CD4-positive, alpha-beta T cell (primary cell): Measurements from ENCODE around the gene SLX4. TPM values are rescaled to one million over a fixed set of nuclear protein-coding genes. Genes with fewer than 3 reads are reported as not detected.
A peak's percentile ranks its signal among the peaks of the same experiment; 100 is the strongest.

Experiments
- ATAC-seq: fragments of 200-7000 bp; cut with Tn5 transposase; one replicate; pipeline ENCODE4 v1.10.0; 2022; ENCODE audit warnings: mild to moderate bottlenecking; ENCODE audit not compliant: poor library complexity
- CTCF ChIA-PET: fragments of 350-600 bp; sonication (Branson Sonifier 250); formaldehyde crosslinking; loops from one replicate; lab custom pipeline; 2021; ENCODE audit warnings: antibody characterized with exemption, inconsistent platforms; lab: Charles Lee
- POLR2A ChIA-PET: fragments of 350-600 bp; sonication (Branson Sonifier 250); formaldehyde crosslinking; loops from one replicate; lab custom pipeline; 2021; ENCODE audit warnings: antibody characterized with exemption, inconsistent platforms; lab: Charles Lee
- DNase-seq, 14 experiments: peaks; one replicate each; pipeline ENCODE4 v3.0.0-alpha.2; 2013 to 2020; ENCODE audit warnings: mixed read lengths in 2 of 14
- H3K27ac ChIP-seq, 2 donors: one replicate each; pipeline versions ENCODE4 v1.5.1 to v1.7.0; 2013; ENCODE audit warnings: low read length in 2 of 2, low read depth in 1 of 2, mild to moderate bottlenecking in 1 of 2
- H3K27me3 ChIP-seq, 2 experiments: 1 replicate in 1 of 2; 2 replicates in 1 of 2; pipeline versions ENCODE4 v1.6.1 to v1.7.0; 2013; ENCODE audit warnings: low read length in 2 of 2, control low read depth in 1 of 2, mild to moderate bottlenecking in 1 of 2, moderate library complexity in 1 of 2; ENCODE audit not compliant: insufficient read depth in 2 of 2, control insufficient read depth in 1 of 2
- H3K36me3 ChIP-seq: one replicate; pipeline ENCODE4 v1.6.1; 2013; ENCODE audit warnings: low read length, control low read depth; ENCODE audit not compliant: insufficient read depth
- H3K4me1 ChIP-seq: one replicate; pipeline ENCODE4 v1.6.1; 2013; ENCODE audit warnings: low read length, control low read depth; ENCODE audit not compliant: insufficient read depth
- H3K4me3 ChIP-seq: one replicate; pipeline ENCODE4 v1.5.1; 2013; ENCODE audit warnings: mild to moderate bottlenecking, low read length, moderate library complexity
- H3K9me3 ChIP-seq, 2 experiments: 1 replicate in 1 of 2; 2 replicates in 1 of 2; pipeline versions ENCODE4 v1.6.1 to v1.7.0; 2013; ENCODE audit warnings: low read length in 2 of 2, mild to moderate bottlenecking in 2 of 2, control low read depth in 1 of 2, moderate library complexity in 1 of 2; ENCODE audit not compliant: control insufficient read depth in 1 of 2, insufficient read depth in 1 of 2
- H3K27ac Mint-ChIP-seq: one replicate; pipeline ENCODE4 v1.8.0; 2020; ENCODE audit warnings: mixed read lengths
- H3K27me3 Mint-ChIP-seq: one replicate; pipeline ENCODE4 v1.8.0; 2021; ENCODE audit warnings: mixed read lengths
- H3K36me3 Mint-ChIP-seq: one replicate; pipeline ENCODE4 v1.8.0; 2021; ENCODE audit warnings: low read depth, mixed read lengths
- H3K4me1 Mint-ChIP-seq: one replicate; pipeline ENCODE4 v1.8.0; 2021; ENCODE audit warnings: low read depth, mixed read lengths
- H3K4me3 Mint-ChIP-seq: one replicate; pipeline ENCODE4 v1.8.0; 2020; ENCODE audit warnings: mild to moderate bottlenecking, mixed read lengths
- H3K9me3 Mint-ChIP-seq: one replicate; pipeline ENCODE4 v1.8.0; 2020; ENCODE audit warnings: mixed read lengths
- intact Hi-C, 2 experiments: fragments of 100-400 bp; cut with DNase I in 1 of 2; cut with micrococcal nuclease in 1 of 2; formaldehyde crosslinking; loops; one replicate each; pipeline versions ENCODE4 v1.15.1 to v1.9.0; 2023 to 2025; cut with DNase I, micrococcal nuclease
- total RNA-seq, 174 experiments: library from RNA in 2 of 174; stranded (reverse) in 2 of 174; gene quantifications; one replicate each; pipeline ENCODE4 v1.2.3 and lab custom pipeline; 2021 to 2026
- TF ChIP-seq, protein P1 (sequence below): fragments of 200-600 bp; IDR thresholded peaks from one replicate; pipeline ENCODE4 v1.8.0; 2022; ENCODE audit warnings: antibody characterized with exemption, mild to moderate bottlenecking

Gene SLX4
- total RNA-seq, 2 experiments from 2014 or later = 5.1 to 5.2 TPM

- Histone ChIP-seq H3K9me3 (peaks cover 2 to 10% of the 10 kb centered on the region in 2 experiments), H3K4me3 (peak overlapping the region; percentile 85), H3K27me3 (no peaks in the 10 kb centered on the region), H3K36me3 (peaks cover 31% of the 10 kb centered on the region), H3K27ac (peak overlapping the region; percentile 68 to 87), H3K4me1 (peaks cover 75% of the 10 kb centered on the region)
- Mint-ChIP-seq H3K36me3 (peaks cover 61% of the 10 kb centered on the region), H3K4me3 (peak overlapping the region; percentile 98), H3K9me3 (no peaks in the 10 kb centered on the region), H3K27ac (peak overlapping the region; percentile 95), H3K27me3 (no peaks in the 10 kb centered on the region), H3K4me1 (peaks cover 80% of the 10 kb centered on the region)
- ATAC-seq (no peak), DNase-seq (peak in 1 of 14 experiments; percentile 22)
- TF ChIP-seq, protein P1, sequence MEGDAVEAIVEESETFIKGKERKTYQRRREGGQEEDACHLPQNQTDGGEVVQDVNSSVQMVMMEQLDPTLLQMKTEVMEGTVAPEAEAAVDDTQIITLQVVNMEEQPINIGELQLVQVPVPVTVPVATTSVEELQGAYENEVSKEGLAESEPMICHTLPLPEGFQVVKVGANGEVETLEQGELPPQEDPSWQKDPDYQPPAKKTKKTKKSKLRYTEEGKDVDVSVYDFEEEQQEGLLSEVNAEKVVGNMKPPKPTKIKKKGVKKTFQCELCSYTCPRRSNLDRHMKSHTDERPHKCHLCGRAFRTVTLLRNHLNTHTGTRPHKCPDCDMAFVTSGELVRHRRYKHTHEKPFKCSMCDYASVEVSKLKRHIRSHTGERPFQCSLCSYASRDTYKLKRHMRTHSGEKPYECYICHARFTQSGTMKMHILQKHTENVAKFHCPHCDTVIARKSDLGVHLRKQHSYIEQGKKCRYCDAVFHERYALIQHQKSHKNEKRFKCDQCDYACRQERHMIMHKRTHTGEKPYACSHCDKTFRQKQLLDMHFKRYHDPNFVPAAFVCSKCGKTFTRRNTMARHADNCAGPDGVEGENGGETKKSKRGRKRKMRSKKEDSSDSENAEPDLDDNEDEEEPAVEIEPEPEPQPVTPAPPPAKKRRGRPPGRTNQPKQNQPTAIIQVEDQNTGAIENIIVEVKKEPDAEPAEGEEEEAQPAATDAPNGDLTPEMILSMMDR = no peak
- intact Hi-C loops = loop anchor here in 1 of 2 experiments (5.0 kb wide), 1 partner anchor 37 kb away; the partner anchor contains the start of gene SLX4
- ChIA-PET POLR2A (interaction anchor here (1.0 to 1.1 kb wide), 3 partner anchors 36 to 305 kb away, joined by 3 to 4 read pairs (median 3); partner anchors contain the start of genes CREBBP and SLX4), CTCF (no interaction called here)
Observed at GRCh38 chr16:3575491-3575890, 35.9 kb downstream of the SLX4 start.

DNA sequence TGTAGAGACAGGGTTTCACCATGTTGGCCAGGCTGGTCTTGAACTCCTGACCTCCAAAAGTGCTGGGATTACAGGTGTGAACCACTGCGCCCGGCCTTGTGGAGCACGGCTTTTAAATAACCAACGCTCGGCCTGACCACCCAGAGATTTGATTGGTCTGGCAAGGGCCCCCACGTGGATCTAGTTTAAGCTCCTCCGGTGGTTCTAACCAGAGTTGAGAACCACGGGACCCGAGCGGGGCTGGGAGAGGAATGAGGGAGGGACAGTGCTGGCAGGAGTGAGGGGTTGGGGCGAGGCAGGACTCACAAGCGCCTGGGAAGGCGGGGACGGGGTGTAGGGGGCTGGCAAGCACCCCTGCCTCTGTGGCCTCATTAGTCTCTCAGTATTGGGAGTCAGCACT lies 37.2 kb downstream of the SLX4 start:
- no peak overlapping the region for H3K27ac ChIP-seq
- peaks cover 5 to 13% of the 10 kb centered on the region in 2 experiments for H3K9me3 ChIP-seq
- Mint-ChIP-seq H3K27me3 (no peaks in the 10 kb centered on the region), H3K9me3 (no peaks in the 10 kb centered on the region), H3K4me1 (peaks cover 70% of the 10 kb centered on the region), H3K27ac (peak overlapping the region; percentile 95), H3K36me3 (peaks cover 73% of the 10 kb centered on the region), H3K4me3 (no peak overlapping the region)
- ChIA-PET CTCF (no interaction called here), POLR2A (interaction anchor here (0.6 kb wide), 1 partner anchor 22 kb away, joined by 3 read pairs; no protein-coding TSS in a partner anchor)
- no peaks in the 10 kb centered on the region for H3K27me3 ChIP-seq
- H3K4me3 ChIP-seq = no peak overlapping the region
- DNase-seq (no peak), ATAC-seq (no peak)
- H3K4me1 ChIP-seq = peaks cover 66% of the 10 kb centered on the region
- TF ChIP-seq, protein P1 = no peak
- intact Hi-C loops = no loop called here
- H3K36me3 ChIP-seq = peaks cover 40% of the 10 kb centered on the region

DNA sequence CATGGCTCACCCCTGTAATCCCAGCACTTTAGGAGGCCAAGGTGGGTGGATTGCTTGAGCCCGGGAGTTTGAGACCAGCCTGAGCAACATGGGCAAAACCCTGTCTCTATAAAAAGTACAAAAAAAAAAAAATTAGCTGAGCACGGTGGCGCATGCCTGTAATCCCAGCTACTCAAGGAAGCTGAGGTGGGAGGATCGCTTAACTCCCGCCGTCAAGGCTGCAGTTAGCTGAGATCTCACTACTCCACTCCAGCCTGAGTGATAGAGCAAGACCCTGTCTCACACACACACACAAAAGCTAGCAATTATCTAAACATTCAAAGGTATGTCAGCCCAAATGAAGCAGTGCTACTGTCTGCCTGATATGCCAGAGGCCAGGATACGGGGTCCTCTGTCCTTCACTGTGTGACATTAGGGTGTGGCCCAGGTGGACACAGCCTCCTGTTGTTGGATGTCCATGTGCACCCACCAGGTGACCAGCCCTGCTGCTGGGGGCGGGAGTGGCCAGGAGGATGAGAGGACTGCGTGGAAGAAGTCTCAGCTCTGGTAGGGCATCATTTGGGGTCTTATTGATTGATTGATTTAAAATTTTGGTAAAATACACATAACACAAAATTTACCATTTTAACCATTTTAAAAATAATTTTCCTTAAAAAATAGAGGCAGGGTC lies 38.1 kb downstream of the SLX4 start:
- peak overlapping the region; percentile 82 for H3K4me3 Mint-ChIP-seq
- Histone ChIP-seq H3K36me3 (peaks cover 44% of the 10 kb centered on the region), H3K9me3 (peaks cover 5 to 13% of the 10 kb centered on the region in 2 experiments), H3K27ac (peak overlapping the region in 1 of 2 donors; percentile 41), H3K4me3 (no peak overlapping the region), H3K4me1 (peaks cover 59% of the 10 kb centered on the region), H3K27me3 (no peaks in the 10 kb centered on the region)
- POLR2A ChIA-PET = no interaction called here
- no peaks in the 10 kb centered on the region for H3K27me3 Mint-ChIP-seq
- TF ChIP-seq, protein P1 = no peak
- no peaks in the 10 kb centered on the region for H3K9me3 Mint-ChIP-seq
- peaks cover 77% of the 10 kb centered on the region for H3K36me3 Mint-ChIP-seq
- DNase-seq = peak in 1 of 14 experiments; percentile 20
- H3K27ac Mint-ChIP-seq = peak overlapping the region; percentile 79
- intact Hi-C loops = no loop called here
- CTCF ChIA-PET = no interaction called here
- H3K4me1 Mint-ChIP-seq = peaks cover 61% of the 10 kb centered on the region
- ATAC-seq = no peak
